Nephron progenitor cell (in vitro differentiated cells): ENCODE measurements around the gene HDAC9.

Experiments used
- DNase-seq: peaks from one replicate; pipeline ENCODE4 v3.0.0; 2021
- H3K27ac Mint-ChIP-seq: 2 replicates; pipeline ENCODE4 v1.8.0; 2021; ENCODE audit warnings: mild to moderate bottlenecking, moderate library complexity, mixed read lengths
- H3K27me3 Mint-ChIP-seq: 2 replicates; pipeline ENCODE4 v1.8.0; 2021; ENCODE audit warnings: mild to moderate bottlenecking, low read depth, mixed read lengths; ENCODE audit not compliant: poor library complexity
- H3K36me3 Mint-ChIP-seq: 2 replicates; pipeline ENCODE4 v1.8.0; 2021; ENCODE audit warnings: low read depth, mixed read lengths
- H3K4me1 Mint-ChIP-seq: 2 replicates; pipeline ENCODE4 v1.8.0; 2021; ENCODE audit warnings: mixed read lengths
- H3K4me3 Mint-ChIP-seq: 2 replicates; pipeline ENCODE4 v1.8.0; 2021; ENCODE audit warnings: mild to moderate bottlenecking, moderate library complexity, mixed read lengths
- H3K9me3 Mint-ChIP-seq: 2 replicates; pipeline ENCODE4 v1.8.0; 2021; ENCODE audit warnings: mild to moderate bottlenecking, moderate library complexity, mixed read lengths
- TF ChIP-seq, protein P1 (sequence below): fragments of 200-600 bp; sonication (generic); IDR thresholded peaks from 2 replicates; pipeline ENCODE4 v1.5.0; 2021; ENCODE audit warnings: antibody characterized with exemption

Gene HDAC9

DNA sequence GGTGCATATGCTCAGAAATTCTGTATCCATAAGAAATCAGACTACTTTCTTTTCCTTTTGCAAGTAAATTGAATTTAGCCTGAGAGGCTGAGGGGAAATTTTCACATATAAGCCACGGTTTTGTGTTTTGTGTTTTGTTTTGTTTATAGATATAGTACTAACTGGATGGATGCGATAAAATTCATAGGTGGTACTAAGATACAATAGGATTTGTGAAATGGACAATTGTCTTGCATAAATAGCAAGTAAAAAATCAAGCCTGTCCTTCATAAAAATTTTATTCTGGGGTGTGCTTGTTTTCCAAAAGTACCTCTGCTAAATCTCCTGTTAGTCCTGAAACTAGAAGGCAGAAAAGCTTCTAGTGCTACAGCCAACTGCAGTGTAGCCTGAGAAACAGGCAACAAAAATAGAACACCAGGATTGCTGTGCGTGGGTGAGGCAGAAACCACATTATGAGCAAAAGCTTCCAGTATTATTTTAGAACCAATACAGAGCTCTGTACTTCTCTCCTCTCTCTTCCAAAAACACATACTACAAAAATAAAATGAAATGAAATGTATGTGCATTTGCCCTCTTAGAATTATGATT, 634 bp upstream of the HDAC9 start:
- TF ChIP-seq, protein P1, sequence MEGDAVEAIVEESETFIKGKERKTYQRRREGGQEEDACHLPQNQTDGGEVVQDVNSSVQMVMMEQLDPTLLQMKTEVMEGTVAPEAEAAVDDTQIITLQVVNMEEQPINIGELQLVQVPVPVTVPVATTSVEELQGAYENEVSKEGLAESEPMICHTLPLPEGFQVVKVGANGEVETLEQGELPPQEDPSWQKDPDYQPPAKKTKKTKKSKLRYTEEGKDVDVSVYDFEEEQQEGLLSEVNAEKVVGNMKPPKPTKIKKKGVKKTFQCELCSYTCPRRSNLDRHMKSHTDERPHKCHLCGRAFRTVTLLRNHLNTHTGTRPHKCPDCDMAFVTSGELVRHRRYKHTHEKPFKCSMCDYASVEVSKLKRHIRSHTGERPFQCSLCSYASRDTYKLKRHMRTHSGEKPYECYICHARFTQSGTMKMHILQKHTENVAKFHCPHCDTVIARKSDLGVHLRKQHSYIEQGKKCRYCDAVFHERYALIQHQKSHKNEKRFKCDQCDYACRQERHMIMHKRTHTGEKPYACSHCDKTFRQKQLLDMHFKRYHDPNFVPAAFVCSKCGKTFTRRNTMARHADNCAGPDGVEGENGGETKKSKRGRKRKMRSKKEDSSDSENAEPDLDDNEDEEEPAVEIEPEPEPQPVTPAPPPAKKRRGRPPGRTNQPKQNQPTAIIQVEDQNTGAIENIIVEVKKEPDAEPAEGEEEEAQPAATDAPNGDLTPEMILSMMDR: no peak
- H3K4me3 Mint-ChIP-seq: peak overlapping the region; percentile 77
- no peak for DNase-seq
- H3K36me3 Mint-ChIP-seq: no peaks in the 10 kb centered on the region
- H3K27ac Mint-ChIP-seq: peak overlapping the region; percentile 78
- H3K27me3 Mint-ChIP-seq: peaks cover 4% of the 10 kb centered on the region
- no peaks in the 10 kb centered on the region for H3K9me3 Mint-ChIP-seq
- peaks cover 26% of the 10 kb centered on the region for H3K4me1 Mint-ChIP-seq

DNA sequence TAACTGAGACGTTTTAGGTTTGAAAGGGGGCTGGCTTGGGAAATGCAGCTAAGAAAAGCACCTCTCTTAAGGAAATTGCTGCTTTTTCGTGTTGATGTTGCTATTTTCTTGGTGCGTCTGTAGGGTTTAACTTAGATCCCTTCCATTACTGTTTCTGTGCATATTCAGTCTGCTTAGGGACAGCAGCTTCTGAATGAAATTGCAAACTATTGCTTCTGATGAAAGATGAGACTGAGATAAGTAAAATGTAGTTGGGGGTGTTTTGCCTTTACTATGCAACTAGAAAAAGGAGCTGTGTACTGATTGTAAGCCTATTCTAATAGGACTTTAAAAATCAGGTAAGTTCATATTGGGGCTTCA, 772 bp downstream of the HDAC9 start:
- TF ChIP-seq, protein P1: no peak
- no peak overlapping the region for H3K27ac Mint-ChIP-seq
- no peak for DNase-seq
- no peaks in the 10 kb centered on the region for H3K36me3 Mint-ChIP-seq
- H3K27me3 Mint-ChIP-seq: peaks cover 4% of the 10 kb centered on the region
- H3K4me1 Mint-ChIP-seq: peaks cover 26% of the 10 kb centered on the region
- H3K9me3 Mint-ChIP-seq: no peaks in the 10 kb centered on the region
- H3K4me3 Mint-ChIP-seq: peak overlapping the region; percentile 77

DNA sequence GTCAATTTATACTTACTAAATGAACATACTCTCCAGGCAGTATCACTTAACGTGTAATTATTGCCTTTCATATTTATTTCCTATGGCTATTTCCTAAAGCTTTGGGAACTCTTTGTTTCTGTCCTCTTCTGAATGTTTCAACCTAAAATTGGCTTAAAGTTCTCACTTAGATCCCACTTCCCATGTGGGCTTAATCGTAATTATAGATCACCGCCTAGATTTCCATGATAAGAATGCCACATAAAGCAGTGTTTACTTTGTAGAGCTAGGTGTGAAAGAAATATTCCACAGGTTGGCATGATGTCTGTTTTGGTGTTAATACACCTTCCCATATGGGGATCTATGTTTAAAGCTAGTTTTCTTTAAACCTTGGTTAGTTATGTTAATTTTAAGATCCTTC, 1.5 kb downstream of the HDAC9 start:
- Mint-ChIP-seq H3K4me3 (peak overlapping the region; percentile 77), H3K36me3 (no peaks in the 10 kb centered on the region), H3K9me3 (no peaks in the 10 kb centered on the region), H3K4me1 (peaks cover 26% of the 10 kb centered on the region), H3K27me3 (no peaks in the 10 kb centered on the region), H3K27ac (no peak overlapping the region)
- DNase-seq: no peak
- TF ChIP-seq, protein P1: no peak

DNA sequence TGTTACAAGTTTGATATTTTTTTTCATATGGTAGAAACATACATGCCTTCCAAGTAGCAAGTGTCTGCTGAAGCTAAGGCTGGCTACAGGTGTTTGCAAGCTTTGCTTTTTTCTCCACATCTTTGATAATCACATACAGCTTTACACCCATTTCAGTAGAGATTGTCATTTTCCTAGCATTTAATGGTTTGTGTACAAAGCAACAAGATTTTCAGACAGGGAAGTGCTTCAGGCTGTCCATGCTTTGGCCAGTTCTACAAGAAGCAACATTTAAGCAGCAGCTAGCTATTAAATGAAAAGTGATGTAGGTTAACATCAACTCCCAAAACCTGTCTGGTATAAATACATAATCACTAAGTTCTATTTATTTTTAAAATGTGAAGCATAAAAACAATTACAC, 2.3 kb downstream of the HDAC9 start:
- no peak for DNase-seq
- H3K4me3 Mint-ChIP-seq: peak overlapping the region; percentile 19
- H3K27me3 Mint-ChIP-seq: no peaks in the 10 kb centered on the region
- H3K27ac Mint-ChIP-seq: no peak overlapping the region
- no peaks in the 10 kb centered on the region for H3K36me3 Mint-ChIP-seq
- peaks cover 26% of the 10 kb centered on the region for H3K4me1 Mint-ChIP-seq
- no peaks in the 10 kb centered on the region for H3K9me3 Mint-ChIP-seq
- TF ChIP-seq, protein P1: no peak

DNA sequence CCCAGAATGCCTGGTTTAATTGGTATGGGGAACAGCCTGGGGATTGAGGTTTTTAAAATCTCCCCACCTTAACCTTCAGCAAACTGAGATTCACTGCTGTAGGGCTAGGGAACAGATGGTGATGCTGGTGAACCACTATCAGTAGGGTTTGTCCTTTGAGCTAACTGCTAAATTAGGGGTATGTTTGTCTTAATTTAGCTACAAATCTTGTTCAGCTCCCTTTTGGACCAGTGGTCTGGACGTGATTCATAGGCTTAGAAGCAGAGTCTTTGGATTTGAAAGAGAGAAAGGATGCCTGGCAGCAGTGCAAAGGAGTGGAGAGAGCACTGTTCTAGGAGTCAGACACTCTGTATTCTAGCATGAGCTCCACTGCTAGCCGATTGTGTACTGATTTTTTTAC, 2.8 kb downstream of the HDAC9 start:
- TF ChIP-seq, protein P1: no peak
- H3K27me3 Mint-ChIP-seq: no peaks in the 10 kb centered on the region
- peaks cover 26% of the 10 kb centered on the region for H3K4me1 Mint-ChIP-seq
- no peak overlapping the region for H3K4me3 Mint-ChIP-seq
- H3K36me3 Mint-ChIP-seq: no peaks in the 10 kb centered on the region
- H3K9me3 Mint-ChIP-seq: no peaks in the 10 kb centered on the region
- DNase-seq: no peak
- no peak overlapping the region for H3K27ac Mint-ChIP-seq

DNA sequence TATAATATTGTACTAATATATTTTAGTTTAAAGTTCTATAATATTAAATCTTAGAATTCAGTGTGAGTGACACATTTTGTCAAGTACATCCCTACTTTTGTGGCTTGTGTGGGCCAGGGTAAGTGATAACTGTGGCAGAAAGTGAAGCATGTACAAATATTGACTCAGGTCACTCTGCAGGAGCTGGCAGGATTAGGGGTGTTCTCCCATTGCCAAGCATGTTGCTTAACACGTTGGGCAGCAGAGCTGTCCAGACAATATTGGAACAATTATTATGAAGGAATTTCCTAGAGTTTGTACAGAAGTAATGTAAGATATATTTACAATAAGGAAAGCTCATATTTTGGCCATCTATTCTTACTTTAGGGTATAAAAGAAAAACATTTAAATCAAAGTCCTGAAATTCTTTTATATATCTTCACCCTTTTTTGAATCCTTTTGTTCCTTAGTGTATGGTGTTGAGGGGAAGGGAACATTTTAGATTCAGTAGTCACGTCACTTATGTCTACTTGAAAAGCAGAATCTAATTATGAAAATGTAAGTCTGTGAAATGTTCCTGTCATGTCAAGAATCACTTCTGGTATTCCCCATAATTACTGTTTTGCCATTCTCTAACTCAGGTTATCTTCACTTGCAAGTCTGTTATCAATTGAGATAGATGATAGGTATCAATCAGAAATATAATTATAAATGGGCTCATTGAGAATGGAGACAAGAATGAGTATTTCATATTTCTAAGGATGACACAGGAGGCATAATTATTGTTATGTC, 4.0 kb downstream of the HDAC9 start:
- Mint-ChIP-seq H3K4me1 (peaks cover 26% of the 10 kb centered on the region), H3K27ac (no peak overlapping the region), H3K9me3 (no peaks in the 10 kb centered on the region), H3K36me3 (no peaks in the 10 kb centered on the region), H3K27me3 (no peaks in the 10 kb centered on the region), H3K4me3 (no peak overlapping the region)
- TF ChIP-seq, protein P1: no peak
- DNase-seq: no peak
